GM10266 (cell line): Measurements from ENCODE around the gene BTBD19.
A peak's percentile ranks its signal among the peaks of the same experiment; 100 is the strongest.
"Not testable (repeated sequence)": the region's sequence is repeated elsewhere in the genome, so short reads cannot be mapped to it uniquely, and the experiment has no call there.

Source experiments
- DNase-seq: peaks from one replicate; pipeline ENCODE4 v3.0.0; 2012; ENCODE audit errors: extremely low spot score
- CTCF ChIP-seq: IDR thresholded peaks from 2 replicates; pipeline ENCODE4 v1.5.1; 2012; ENCODE audit warnings: mild to moderate bottlenecking, low read depth; ENCODE audit not compliant: control insufficient read depth, insufficient read depth; ENCODE audit errors: missing control alignments

The BTBD19 gene

GRCh38 chr1:44788120-44788860, 20.0 kb upstream of the BTBD19 start, which contains the start of gene BEST4:
Gene BEST4, minus strand, starts transcription at chr1:44788170. Its CDS starts 465 bp downstream, at chr1:44787705.
- TF ChIP-seq CTCF = no peak
- DNase-seq = no peak

- DNase-seq = no peak
- TF ChIP-seq CTCF = no peak
Measured at GRCh38 chr1:44790968-44791801, 17.1 kb upstream of the BTBD19 start.

GRCh38 chr1:44792736-44793502, 15.4 kb upstream of the BTBD19 start:
- DNase-seq = no peak
- TF ChIP-seq CTCF = no peak

- not testable (repeated sequence) for DNase-seq
Measured at GRCh38 chr1:44797886-44798285, 10.4 kb upstream of the BTBD19 start.

GRCh38 chr1:44798481-44799365, 9.6 kb upstream of the BTBD19 start:
- no peak for DNase-seq
- no peak for TF ChIP-seq CTCF

GRCh38 chr1:44799770-44800584, 8.3 kb upstream of the BTBD19 start, which contains the start of gene PLK3:
Gene PLK3, plus strand, starts transcription at chr1:44800377. Its CDS starts 87 bp downstream, at chr1:44800464.
- peak; percentile 99 for DNase-seq
- TF ChIP-seq CTCF = peak; percentile 97
